Cardiac muscle cell (in vitro differentiated cells and primary cell): ENCODE measurements around the gene LZTS3. TPM values are rescaled to one million over a fixed set of nuclear protein-coding genes. Genes with fewer than 3 reads are reported as not detected.

Experiments used
- DNase-seq, 2 donors: peaks; one replicate each; pipeline versions ENCODE4 v3.0.0 to v3.0.0-alpha.2; 2010 to 2017; ENCODE audit warnings: low read depth in 1 of 2, low spot score in 1 of 2
- H3K27ac ChIP-seq: fragments of 200-600 bp; sonication (generic); 2 replicates; pipeline ENCODE4 v1.5.1; 2016
- H3K27me3 ChIP-seq: fragments of 200-600 bp; sonication (generic); 2 replicates; pipeline ENCODE4 v1.6.0; 2016; ENCODE audit warnings: control low read depth
- H3K36me3 ChIP-seq: fragments of 200-600 bp; sonication (generic); 2 replicates; pipeline ENCODE4 v1.5.1; 2016; ENCODE audit warnings: control low read depth
- H3K4me1 ChIP-seq: fragments of 200-600 bp; sonication (generic); 2 replicates; pipeline ENCODE4 v1.8.1; 2017; ENCODE audit warnings: low read depth, mild to moderate bottlenecking, mixed run types
- H3K4me3 ChIP-seq: fragments of 200-600 bp; sonication (generic); 2 replicates; pipeline ENCODE4 v1.5.1; 2016; ENCODE audit warnings: mild to moderate bottlenecking
- H3K9me3 ChIP-seq: fragments of 200-600 bp; sonication (generic); 2 replicates; pipeline ENCODE4 v1.5.1; 2017; ENCODE audit warnings: low read depth, mild to moderate bottlenecking, control low read depth
- polyA plus RNA-seq: library from polyadenylated mRNA; unstranded; fragments of >200 nt; fragmentation: Nextera tagmentation; extraction: Ambion mirVana; gene quantifications from 2 replicates; pipeline ENCODE4 v1.2.1, GENCODE V29; 2016
- total RNA-seq: library from RNA; depleted of rRNA; stranded (reverse); fragments of >200 nt; gene quantifications from 2 replicates; pipeline ENCODE4 v1.2.3, GENCODE V29; 2016
- TF ChIP-seq, protein P1 (sequence below): IDR thresholded peaks from 2 replicates; pipeline ENCODE4 v1.5.1; 2012; ENCODE audit warnings: low read depth, mild to moderate bottlenecking, low read length

Gene LZTS3
- total and polyA plus RNA-seq, 2 experiments from 2014 or later = 15.7 to 30.9 TPM

DNA sequence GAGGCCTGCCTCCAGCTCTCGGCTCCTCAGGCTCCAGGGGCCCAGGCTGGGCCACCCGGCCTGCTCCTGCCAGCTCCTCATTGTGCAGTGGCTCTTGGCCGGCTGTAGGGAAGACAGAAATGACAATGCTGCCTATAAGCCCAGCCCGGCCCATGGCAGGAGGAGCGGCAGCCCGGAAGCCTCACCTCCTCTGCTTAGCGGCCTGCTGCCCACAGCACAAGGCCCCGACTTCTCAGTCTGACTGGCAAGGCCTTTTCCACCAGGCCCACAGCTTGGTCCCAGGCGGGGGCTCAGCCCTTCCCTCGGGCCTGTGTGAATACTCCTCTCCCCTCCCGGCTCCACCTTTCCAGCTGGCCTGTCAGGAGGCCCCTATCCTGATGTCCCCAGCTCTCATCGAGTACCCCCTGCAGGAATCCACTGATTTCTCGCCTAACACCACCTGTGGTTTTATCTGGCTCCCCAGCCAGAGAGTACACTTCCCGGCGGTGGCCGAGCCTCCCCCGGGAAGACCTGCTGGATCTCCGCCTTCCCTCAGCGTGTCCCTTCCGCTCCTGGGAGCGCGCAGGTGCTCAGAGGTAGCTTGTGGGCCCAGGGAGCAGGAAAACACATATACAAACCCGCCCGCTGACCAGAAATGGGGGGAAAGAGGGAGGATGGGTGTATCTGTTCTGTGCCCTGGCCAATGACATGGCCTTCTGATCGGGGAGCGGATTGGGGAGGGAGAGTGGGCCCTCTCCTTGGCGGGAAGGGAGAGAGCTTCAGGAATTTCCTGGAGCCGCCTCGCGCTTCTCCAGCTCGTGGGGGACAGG is 30.2 kb upstream of the LZTS3 start:
- H3K9me3 ChIP-seq = no peaks in the 10 kb centered on the region
- H3K27me3 ChIP-seq = no peaks in the 10 kb centered on the region
- peak in 1 of 2 donors; percentile 20 for DNase-seq
- peaks cover 9% of the 10 kb centered on the region for H3K4me1 ChIP-seq
- H3K36me3 ChIP-seq = peaks cover 13% of the 10 kb centered on the region
- peak overlapping the region; percentile 85 for H3K27ac ChIP-seq
- H3K4me3 ChIP-seq = peak overlapping the region; percentile 73
- TF ChIP-seq, protein P1, sequence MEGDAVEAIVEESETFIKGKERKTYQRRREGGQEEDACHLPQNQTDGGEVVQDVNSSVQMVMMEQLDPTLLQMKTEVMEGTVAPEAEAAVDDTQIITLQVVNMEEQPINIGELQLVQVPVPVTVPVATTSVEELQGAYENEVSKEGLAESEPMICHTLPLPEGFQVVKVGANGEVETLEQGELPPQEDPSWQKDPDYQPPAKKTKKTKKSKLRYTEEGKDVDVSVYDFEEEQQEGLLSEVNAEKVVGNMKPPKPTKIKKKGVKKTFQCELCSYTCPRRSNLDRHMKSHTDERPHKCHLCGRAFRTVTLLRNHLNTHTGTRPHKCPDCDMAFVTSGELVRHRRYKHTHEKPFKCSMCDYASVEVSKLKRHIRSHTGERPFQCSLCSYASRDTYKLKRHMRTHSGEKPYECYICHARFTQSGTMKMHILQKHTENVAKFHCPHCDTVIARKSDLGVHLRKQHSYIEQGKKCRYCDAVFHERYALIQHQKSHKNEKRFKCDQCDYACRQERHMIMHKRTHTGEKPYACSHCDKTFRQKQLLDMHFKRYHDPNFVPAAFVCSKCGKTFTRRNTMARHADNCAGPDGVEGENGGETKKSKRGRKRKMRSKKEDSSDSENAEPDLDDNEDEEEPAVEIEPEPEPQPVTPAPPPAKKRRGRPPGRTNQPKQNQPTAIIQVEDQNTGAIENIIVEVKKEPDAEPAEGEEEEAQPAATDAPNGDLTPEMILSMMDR = no peak

GRCh38 chr20:3202965-3203314 is 29.6 kb upstream of the LZTS3 start:
- no peaks in the 10 kb centered on the region for H3K9me3 ChIP-seq
- peaks cover 13% of the 10 kb centered on the region for H3K36me3 ChIP-seq
- H3K4me1 ChIP-seq = peaks cover 7% of the 10 kb centered on the region
- H3K4me3 ChIP-seq = peak overlapping the region; percentile 73
- H3K27ac ChIP-seq = no peak overlapping the region
- DNase-seq = no peak
- TF ChIP-seq, protein P1 = no peak
- no peaks in the 10 kb centered on the region for H3K27me3 ChIP-seq

DNA sequence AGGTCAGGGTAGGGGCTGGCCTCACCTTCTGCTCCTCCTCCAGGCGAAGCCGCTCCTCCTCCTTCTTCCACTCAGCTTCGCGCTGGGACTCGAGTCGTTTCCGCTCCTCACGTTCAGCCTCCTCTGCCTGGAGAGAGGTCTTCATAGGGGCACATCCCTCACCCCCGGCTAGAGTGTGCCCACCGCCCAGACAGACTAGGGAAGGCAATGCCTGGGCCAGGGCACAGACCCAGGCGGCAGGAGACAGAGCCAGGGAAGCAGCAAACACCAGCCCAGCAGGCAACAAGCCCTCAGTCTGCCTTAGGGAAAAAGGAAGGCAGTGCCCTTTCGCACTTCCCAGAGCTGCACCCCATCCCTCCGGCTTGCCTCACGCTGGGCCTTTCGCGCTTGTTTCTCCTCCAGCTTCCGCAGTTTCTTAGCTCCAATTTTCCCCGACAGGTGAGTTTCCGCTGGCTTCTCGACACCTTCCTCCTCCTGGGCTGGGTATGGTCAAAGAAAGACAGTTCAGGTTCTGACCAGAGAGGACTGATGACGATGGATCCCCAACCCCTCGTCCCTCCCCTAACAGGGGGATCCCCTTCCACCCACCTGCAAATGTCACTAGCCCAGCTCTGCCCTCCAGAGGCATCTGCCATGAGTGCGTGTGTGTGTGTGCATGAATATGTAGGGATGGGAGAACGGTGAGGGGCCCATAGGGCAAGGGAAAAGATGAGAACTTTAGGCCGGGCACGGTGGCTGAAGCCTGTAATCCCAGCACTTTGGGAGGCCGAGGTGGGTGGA is 26.8 kb upstream of the LZTS3 start:
- Histone ChIP-seq H3K36me3 (peaks cover 19% of the 10 kb centered on the region), H3K9me3 (no peaks in the 10 kb centered on the region), H3K4me1 (peaks cover 7% of the 10 kb centered on the region), H3K27me3 (no peaks in the 10 kb centered on the region), H3K27ac (no peak overlapping the region), H3K4me3 (no peak overlapping the region)
- DNase-seq = no peak
- TF ChIP-seq, protein P1 = no peak

DNA sequence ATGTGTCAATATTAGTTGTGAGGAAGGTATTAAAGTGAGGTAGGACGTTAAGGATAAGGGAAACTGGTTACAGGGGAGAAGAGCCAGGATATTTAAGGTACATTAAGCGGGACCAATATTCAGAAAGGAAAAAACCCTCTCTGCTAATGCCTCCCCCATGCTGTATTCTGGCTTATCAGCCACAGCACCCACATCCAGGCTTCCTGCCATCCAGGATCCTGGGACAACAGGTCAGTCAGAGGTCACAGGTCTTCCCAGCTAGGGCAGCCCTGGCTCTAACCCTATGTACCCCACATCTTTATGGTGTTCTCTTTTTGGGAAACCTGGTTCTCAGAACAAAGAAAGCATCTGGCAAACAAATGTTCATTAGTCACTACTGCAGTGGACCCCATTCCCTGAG is 25.9 kb upstream of the LZTS3 start:
- H3K36me3 ChIP-seq = peaks cover 28% of the 10 kb centered on the region
- DNase-seq = no peak
- TF ChIP-seq, protein P1 = no peak

DNA sequence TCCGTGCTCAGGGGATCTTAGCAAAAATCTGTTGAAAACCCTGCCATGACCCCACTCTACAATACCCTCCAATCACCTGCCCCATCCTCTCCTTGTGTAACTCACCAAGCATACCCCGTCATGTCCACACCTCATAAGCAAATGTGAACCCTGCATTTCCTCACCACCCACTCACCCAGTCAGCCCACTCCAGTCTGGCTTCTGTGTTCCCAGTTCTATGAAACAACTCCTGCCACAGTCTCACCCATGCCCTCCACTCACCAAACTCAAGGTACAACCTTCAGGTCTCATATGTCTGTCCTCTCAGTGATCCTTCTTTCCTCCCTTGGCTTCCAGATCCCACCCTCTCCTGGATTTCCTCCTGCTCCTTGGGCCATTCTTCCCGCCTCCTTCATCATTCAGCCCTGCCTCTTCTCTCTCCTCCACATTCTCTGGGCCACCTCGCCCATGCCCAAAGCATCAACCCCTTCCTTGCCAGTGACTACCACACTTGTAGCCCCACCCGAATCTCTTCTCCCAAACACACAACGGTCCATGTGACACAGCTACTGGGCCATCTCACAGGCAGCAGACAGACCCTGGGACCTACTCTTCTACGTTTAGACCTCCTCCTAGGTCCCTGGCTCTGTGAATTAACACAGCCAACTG is 22.4 kb upstream of the LZTS3 start:
- no peaks in the 10 kb centered on the region for H3K4me1 ChIP-seq
- no peak for DNase-seq
- peaks cover 35% of the 10 kb centered on the region for H3K36me3 ChIP-seq
- no peak overlapping the region for H3K4me3 ChIP-seq
- no peak overlapping the region for H3K27ac ChIP-seq
- TF ChIP-seq, protein P1 = no peak
- no peaks in the 10 kb centered on the region for H3K27me3 ChIP-seq
- H3K9me3 ChIP-seq = no peaks in the 10 kb centered on the region

More for the DNA sequence above, 25.9 kb upstream of the LZTS3 start:
- no peak overlapping the region for H3K4me3 ChIP-seq
- peaks cover 7% of the 10 kb centered on the region for H3K4me1 ChIP-seq
- H3K9me3 ChIP-seq = no peaks in the 10 kb centered on the region
- H3K27me3 ChIP-seq = no peaks in the 10 kb centered on the region
- no peak overlapping the region for H3K27ac ChIP-seq
